T-helper 2 cell (primary cell): Measurements from ENCODE around the gene AP2A1.
A peak's percentile ranks its signal among the peaks of the same experiment; 100 is the strongest.

Experiments
- DNase-seq, 5 experiments: peaks; one replicate each; pipeline versions ENCODE4 v3.0.0 to v3.0.0-alpha.2; 2012 to 2022

Gene AP2A1

DNA sequence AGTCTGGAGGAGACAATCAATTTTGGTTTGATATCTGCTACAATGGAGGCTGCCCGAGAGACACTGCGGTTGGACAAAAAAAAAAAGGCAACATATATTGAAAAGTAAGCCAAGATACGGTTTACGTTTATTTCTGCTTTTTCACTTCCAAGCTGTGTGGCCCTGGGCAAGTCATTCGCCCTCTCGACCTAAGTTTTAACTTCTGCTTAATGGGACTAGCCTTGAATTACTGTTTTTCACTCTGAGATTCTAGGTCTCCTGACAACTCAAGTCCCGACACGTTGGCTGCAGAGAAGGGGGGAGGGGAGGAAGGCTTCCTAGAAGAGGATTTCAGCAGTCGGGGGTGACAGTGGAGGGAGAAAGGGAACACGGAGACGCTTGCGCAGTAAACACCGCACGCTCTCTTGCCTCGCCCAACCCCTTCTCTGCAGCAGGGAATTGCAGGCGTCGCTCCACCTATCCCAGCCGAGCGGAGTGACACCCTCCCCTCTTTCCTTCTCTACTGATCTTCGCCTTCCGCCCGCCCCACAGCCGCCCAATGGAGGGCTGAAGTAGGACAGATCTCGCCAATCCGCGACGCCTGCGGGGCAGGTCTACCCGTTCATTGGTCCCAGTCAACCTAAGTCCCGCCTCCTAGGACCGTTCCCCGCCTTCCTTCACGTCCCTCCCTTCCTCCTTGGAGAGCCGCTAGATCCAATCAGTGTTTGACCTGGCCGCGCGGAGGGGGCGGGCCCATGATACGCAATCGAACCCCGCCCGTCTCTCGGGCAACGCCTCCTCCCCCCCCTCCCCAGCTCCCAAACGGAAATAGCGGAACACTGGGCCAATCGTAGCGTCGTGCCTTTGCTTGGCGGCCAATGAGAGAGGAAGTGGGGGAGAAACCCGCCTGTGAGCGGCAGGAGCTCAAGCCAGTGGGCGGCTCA lies 533 bp upstream of the AP2A1 start:
- DNase-seq = peak; percentile 95 to 100 (median 99)

DNA sequence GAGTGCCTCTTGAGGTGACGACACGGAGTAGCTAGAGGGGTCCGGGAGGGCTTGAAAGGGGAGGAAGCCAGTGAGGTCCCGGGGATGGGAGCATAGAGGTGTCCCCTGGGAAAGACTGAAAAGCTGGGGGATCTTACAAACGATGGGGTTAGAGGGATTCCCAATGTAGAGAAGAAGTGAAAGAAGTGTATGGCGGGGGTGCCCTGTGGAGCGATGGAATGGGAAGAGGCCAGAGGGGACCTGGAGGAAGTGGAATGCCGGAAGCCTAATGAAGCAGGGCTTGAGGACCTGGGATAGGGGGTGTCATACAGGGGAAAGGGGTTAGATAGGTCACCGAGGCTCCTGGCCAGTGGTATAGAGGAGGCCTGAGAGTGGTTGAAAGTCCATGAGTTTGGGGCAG lies 580 bp downstream of the AP2A1 start:
- DNase-seq = no peak

DNA sequence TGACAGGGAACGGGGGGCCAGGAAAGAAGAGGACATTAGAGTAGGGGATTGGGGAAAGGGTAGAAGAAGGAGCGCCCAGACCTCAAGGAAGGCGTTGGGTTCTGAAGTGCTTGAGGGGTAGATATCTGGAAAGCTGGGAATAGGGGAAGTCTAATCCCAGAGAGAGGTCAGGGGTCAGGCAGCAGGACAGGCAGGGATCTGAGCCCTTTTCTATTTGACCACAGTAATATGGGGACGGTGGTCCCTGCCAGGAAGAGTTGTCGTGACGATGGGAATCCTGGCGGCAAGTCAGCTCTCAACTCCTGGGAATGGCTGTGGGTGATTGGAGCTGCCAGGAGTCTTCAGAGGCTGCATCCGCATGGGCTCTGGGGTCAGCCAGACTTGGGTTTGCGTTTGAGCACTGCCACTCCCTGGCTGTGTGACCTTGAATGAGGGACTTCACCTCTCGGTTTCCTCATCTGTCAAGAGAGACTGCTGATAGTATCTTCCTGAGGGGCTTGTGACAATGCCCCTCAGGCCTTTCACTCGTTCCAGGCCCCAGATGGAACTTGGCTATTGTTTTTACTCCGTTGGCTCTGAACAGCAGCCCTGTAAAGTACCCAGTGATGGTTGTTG lies 1.3 kb downstream of the AP2A1 start:
- DNase-seq = no peak

GRCh38 chr19:49770529-49770928 lies 3.7 kb downstream of the AP2A1 start:
- DNase-seq = no peak

- DNase-seq = no peak
Measured at GRCh38 chr19:49771674-49772139, 4.9 kb downstream of the AP2A1 start.

- no peak for DNase-seq
Measured at GRCh38 chr19:49772850-49773432, 6.1 kb downstream of the AP2A1 start.

DNA sequence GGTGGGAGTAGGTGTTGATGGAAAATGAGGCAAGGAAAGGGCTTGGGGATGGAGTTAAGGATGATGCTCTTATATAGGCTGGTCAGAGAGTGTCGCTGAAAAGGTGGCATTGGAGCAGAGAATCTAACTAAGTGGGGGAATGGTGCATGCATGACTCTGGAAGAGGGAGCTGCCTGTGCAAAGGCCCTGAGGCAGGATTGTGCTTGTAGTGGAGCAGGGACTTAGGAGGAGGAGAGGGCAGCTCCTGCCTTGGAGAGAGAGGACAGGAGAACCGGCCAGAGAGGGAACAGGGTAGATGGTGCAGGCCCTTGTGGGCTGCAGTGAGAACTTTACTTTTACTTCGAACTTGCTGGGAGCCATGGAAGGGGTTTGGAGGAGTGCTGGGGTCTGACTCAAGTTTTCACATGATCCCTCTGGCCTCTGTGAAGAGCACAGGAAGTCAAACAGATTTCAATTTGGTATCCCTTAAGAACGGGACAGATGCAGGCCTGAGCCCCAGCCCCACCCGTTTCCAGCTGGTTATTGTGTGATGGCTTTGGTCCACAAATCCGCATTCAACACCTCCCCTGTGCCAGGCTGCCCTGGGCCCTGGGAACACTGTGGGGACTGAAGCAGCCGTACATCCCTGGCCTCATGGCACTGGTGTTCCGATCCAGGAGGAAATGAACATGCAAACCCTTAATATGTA lies 7.0 kb downstream of the AP2A1 start:
- no peak for DNase-seq

- DNase-seq = no peak
Measured at GRCh38 chr19:49774969-49775368, 8.2 kb downstream of the AP2A1 start.

DNA sequence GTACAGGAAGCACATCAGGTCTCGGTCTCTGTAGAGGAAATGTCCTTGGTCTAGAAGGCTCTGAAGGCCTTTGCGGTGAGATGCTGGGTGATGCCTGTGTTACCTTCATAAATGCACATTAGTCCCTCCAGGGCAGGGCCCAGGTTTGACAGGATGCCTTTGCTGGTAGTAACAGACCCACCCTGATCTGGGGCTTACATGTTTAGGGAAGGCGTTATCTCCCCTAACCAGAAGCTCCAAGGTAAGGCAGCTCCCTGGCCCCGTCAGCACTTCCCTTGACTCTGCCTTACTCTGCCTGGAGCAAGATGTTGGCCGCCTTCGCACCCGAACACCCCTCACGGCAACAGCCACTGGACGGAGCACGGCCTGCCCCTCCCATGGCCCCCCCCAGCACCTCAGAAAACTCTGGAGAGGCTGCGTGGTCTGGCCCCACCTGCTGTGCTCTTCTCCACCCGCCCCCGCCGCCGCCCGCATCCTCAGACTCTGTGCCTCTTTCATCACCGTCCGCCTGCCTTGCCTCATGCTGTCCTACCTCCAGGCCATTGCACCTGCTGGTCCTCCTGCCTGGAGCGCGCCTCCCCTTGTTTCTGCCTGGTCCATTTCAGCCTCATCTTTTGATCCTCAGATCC lies 9.1 kb downstream of the AP2A1 start:
- DNase-seq = no peak

DNA sequence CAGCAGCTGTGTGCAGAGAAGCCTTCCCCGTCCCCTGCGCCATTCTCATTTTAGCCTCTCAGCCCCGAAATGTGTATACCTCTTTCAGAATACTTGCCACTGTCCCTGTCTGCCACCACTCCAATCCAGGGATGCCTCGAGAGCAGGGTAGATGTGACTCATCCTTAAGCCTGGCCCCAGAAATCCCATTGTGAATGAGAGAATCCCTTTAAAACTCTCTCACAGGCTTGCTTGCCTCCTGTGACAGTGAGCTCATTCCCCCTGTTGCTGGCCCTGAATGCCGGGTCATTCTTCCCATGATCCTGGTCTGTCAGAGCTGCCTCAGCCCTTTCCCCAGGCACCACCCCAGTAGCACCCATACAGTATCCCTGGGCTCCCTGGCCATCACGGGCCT lies 9.6 kb downstream of the AP2A1 start:
- DNase-seq = no peak

GRCh38 chr19:49779731-49780555 lies 13.1 kb downstream of the AP2A1 start:
- DNase-seq = no peak

DNA sequence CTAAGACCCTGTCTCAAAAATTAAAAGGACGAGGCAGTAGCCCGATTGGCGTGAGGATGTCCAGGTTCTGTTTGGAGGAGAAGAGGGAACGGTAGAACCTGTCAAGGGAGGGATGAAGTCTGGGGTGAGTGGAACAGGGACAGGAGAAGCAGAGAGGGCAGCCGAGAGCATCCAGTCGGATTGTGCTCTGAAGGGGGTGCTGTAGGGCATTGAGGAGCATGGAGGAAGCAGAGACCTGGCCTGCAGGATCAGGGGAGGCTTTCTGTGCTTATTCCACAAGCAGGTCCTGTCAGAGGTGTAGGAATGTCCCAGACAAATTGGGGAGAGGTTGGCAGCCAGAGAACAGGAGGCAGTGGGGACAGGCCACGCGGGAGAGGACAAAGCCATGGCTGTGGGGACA lies 14.1 kb downstream of the AP2A1 start:
- no peak for DNase-seq

- no peak for DNase-seq
Measured at GRCh38 chr19:49781394-49781793, 14.6 kb downstream of the AP2A1 start.

GRCh38 chr19:49782515-49782914 lies 15.7 kb downstream of the AP2A1 start:
- no peak for DNase-seq

- no peak for DNase-seq
Measured at GRCh38 chr19:49786376-49786820, 19.6 kb downstream of the AP2A1 start.

DNA sequence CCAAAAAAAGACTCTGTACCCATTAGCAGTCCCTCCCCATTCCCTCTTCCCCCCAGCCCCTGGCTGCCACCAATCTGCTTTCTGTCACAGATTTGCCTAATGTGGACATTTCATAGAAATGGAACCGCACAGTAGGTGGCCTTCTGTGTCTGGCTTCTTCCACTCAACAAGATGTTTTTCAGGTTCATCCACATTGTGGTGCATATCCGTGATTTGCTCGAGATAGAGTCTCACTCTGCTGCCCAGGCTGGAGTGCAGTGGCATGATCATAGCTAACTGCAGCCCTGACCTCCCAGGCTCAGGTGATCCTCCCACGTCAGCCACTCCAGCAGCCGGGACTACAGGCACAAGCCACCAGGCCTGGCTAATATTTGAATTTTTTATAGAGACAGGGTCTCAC lies 20.9 kb downstream of the AP2A1 start:
- DNase-seq = no peak

DNA sequence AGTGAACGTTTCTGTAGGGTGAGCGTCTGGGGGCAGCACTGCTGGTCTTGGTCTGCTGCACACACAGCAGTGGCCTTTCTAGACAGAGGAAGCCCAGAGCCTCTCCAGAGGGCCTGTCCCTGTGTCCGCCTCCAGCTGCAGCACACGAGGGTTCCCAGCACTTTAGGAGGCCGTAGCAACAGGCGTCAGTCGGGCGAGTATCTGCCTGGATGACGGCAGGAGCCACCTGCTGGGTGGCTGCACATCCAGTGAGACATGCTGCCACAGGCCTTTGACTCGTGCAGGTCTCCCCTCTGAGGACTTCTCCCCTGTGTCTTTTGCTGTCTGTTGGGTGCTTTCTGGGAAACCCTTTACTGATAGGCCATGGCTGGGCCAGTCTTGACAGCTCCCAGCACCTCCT lies 22.1 kb downstream of the AP2A1 start:
- DNase-seq = no peak

- DNase-seq = no peak
Measured at GRCh38 chr19:49790866-49791265, 24.1 kb downstream of the AP2A1 start.

- DNase-seq = no peak
Measured at GRCh38 chr19:49791776-49792445, 25.1 kb downstream of the AP2A1 start.

- no peak for DNase-seq
Measured at GRCh38 chr19:49792829-49793560, 26.2 kb downstream of the AP2A1 start.

DNA sequence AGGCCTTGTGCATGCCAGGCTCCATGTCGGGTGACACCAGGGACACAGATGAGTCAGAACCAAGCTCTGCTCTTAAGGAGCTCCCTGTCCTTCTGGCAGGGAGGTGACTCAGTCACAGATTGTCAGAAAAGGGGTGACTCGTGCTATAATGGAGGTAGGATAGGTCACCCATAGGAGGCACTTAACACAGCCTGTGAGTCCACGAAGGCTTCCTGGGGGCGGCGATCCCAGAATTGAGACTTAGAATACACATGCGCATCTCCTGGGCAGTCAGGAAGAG lies 26.7 kb downstream of the AP2A1 start:
- no peak for DNase-seq
